HepG2 (cell line): ENCODE data around the gene CNTROB. TPM values are rescaled to one million over a fixed set of nuclear protein-coding genes. Genes with fewer than 3 reads are reported as not detected.

ENCODE experiments used
- ASH2L ChIP-seq: fragments of 300-600, 200-600 bp; sonication (generic); IDR thresholded peaks from 2 replicates; pipeline ENCODE4 v1.7.0; 2017; ENCODE audit warnings: low read depth, mild to moderate bottlenecking, moderate library complexity, mixed read lengths, low read length; ENCODE audit not compliant: insufficient read length
- FLYWCH1 ChIP-seq: sonication (generic); formaldehyde crosslinking; IDR thresholded peaks from 2 replicates; pipeline ENCODE4 v1.8.1; 2023; ENCODE audit warnings: mild to moderate bottlenecking, missing genetic modification reagents
- GATAD2A ChIP-seq: IDR thresholded peaks from 2 replicates; pipeline ENCODE4 v1.6.1; 2016
- KAT8 ChIP-seq: IDR thresholded peaks from 2 replicates; pipeline ENCODE4 v1.6.1; 2016; ENCODE audit warnings: missing genetic modification reagents, missing compliant biosample characterization
- ZNF232 ChIP-seq: sonication (generic); formaldehyde crosslinking; IDR thresholded peaks from 2 replicates; pipeline ENCODE4 v1.4.0; 2020; ENCODE audit warnings: missing genetic modification reagents, borderline replicate concordance
- ZNF263 ChIP-seq: sonication (generic); formaldehyde crosslinking; IDR thresholded peaks from 2 replicates; pipeline ENCODE4 v1.4.0; 2020; ENCODE audit warnings: missing genetic modification reagents
- ZSCAN9 ChIP-seq: IDR thresholded peaks from 2 replicates; pipeline ENCODE4 v1.6.1; 2016; ENCODE audit warnings: borderline replicate concordance
- polyA plus RNA-seq, 8 experiments: library from polyadenylated mRNA; depleted of rRNA in 3 of 8; stranded (reverse) in 7 of 8; unstranded in 1 of 8; fragments of >200 nt; fragmentation: Illumina TruSeq in 4 of 8; extraction: Trizol in 4 of 8; gene quantifications; 2 replicates each; pipeline versions ENCODE4 v1.2.1 to v1.2.3, GENCODE V29; 2011 to 2016; ENCODE audit warnings: low read depth in 4 of 8, missing spikeins in 1 of 8, mixed read lengths in 1 of 8; ENCODE audit not compliant: insufficient read depth in 1 of 8
- total RNA-seq, 5 experiments: library from RNA; depleted of rRNA; stranded (reverse); fragments of >200 nt; fragmentation: Illumina TruSeq; extraction: Trizol; gene quantifications; 2 replicates each; pipeline ENCODE4 v1.2.3, GENCODE V29; 2016; ENCODE audit warnings: low read depth in 1 of 5
- TF ChIP-seq, protein P1 (sequence below): fragments of 450-650 bp; IDR thresholded peaks from 2 replicates; pipeline ENCODE4 v1.6.1; 2017
- TF ChIP-seq, protein P2 (sequence below): sonication (generic); formaldehyde crosslinking; IDR thresholded peaks from 2 replicates; pipeline ENCODE4 v1.4.0; 2020; ENCODE audit warnings: mild to moderate bottlenecking, missing genetic modification reagents, borderline replicate concordance
- TF ChIP-seq, protein P3 (sequence below): sonication (generic); formaldehyde crosslinking; IDR thresholded peaks from 2 replicates; pipeline ENCODE4 v1.5.0; 2020; ENCODE audit warnings: mild to moderate bottlenecking, missing genetic modification reagents, borderline replicate concordance
- TF ChIP-seq, protein P4 (sequence below): sonication (generic); formaldehyde crosslinking; IDR thresholded peaks from 2 replicates; pipeline ENCODE4 v1.4.0; 2020; ENCODE audit warnings: mild to moderate bottlenecking, missing genetic modification reagents
- TF ChIP-seq, protein P5 (sequence below): sonication (generic); formaldehyde crosslinking; IDR thresholded peaks from 2 replicates; pipeline ENCODE4 v1.4.0; 2020; ENCODE audit warnings: missing genetic modification reagents, borderline replicate concordance
- TF ChIP-seq, protein P6 (sequence below): sonication (generic); formaldehyde crosslinking; IDR thresholded peaks from 2 replicates; pipeline ENCODE4 v1.5.1; 2020; ENCODE audit warnings: missing genetic modification reagents, mild to moderate bottlenecking, borderline replicate concordance

The CNTROB gene
- total and polyA plus RNA-seq, 2 of the 13 experiments (the other 11 are each of a cell fraction or from before 2014, with no cell fraction given), result 21.2 to 24.1 TPM

DNA sequence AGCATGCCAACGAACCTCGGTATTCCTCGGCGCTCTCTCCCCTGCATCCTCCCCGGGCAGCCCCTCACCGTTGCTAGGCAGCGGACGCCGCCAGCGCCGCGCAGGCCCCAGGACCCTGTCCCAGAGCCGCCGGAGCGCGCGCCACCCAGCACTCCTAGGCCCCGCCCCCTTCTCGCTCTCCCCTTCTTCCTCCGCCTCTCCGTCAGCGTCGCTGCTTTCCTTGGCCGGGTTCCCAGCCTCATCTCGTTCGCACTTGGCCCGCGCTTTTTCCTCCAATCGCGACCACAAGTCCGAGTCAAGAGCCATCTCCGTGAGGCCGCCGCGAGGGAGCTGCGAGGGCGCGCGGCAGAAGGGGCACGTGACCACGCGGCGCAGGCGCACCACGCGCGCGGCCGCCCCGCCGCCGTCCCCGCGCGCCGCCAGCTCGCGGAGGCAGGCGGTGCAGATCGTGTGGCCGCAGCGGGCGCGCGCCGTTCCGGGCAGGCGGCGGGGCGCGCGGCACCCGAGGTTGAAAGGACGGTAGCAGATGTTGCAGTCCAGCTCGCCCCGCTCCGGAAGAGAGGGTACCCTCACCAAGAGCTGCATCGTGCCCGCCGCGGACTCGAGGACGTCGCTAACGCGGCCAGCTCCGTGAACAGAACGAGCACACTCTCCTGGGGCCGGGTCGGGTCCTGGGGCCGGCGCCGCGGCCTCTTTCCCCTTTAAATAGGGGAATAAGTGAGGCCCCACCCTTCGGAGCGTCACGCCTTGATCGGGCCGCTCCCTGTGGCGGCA is 16.2 kb upstream of the CNTROB start, which contains the start of gene RNF227 (continued):
- TF ChIP-seq ZSCAN9 (CRISPR knock-in tag), result no peak
- no peak for TF ChIP-seq GATAD2A
- TF ChIP-seq, protein P1, sequence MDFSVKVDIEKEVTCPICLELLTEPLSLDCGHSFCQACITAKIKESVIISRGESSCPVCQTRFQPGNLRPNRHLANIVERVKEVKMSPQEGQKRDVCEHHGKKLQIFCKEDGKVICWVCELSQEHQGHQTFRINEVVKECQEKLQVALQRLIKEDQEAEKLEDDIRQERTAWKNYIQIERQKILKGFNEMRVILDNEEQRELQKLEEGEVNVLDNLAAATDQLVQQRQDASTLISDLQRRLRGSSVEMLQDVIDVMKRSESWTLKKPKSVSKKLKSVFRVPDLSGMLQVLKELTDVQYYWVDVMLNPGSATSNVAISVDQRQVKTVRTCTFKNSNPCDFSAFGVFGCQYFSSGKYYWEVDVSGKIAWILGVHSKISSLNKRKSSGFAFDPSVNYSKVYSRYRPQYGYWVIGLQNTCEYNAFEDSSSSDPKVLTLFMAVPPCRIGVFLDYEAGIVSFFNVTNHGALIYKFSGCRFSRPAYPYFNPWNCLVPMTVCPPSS, result no peak
- TF ChIP-seq FLYWCH1, result 0 out of 2 replicates have a peak, but pooled peaks have one; percentile 21
- peak; percentile 59 for TF ChIP-seq KAT8 (CRISPR knock-in tag)
- TF ChIP-seq, protein P2, sequence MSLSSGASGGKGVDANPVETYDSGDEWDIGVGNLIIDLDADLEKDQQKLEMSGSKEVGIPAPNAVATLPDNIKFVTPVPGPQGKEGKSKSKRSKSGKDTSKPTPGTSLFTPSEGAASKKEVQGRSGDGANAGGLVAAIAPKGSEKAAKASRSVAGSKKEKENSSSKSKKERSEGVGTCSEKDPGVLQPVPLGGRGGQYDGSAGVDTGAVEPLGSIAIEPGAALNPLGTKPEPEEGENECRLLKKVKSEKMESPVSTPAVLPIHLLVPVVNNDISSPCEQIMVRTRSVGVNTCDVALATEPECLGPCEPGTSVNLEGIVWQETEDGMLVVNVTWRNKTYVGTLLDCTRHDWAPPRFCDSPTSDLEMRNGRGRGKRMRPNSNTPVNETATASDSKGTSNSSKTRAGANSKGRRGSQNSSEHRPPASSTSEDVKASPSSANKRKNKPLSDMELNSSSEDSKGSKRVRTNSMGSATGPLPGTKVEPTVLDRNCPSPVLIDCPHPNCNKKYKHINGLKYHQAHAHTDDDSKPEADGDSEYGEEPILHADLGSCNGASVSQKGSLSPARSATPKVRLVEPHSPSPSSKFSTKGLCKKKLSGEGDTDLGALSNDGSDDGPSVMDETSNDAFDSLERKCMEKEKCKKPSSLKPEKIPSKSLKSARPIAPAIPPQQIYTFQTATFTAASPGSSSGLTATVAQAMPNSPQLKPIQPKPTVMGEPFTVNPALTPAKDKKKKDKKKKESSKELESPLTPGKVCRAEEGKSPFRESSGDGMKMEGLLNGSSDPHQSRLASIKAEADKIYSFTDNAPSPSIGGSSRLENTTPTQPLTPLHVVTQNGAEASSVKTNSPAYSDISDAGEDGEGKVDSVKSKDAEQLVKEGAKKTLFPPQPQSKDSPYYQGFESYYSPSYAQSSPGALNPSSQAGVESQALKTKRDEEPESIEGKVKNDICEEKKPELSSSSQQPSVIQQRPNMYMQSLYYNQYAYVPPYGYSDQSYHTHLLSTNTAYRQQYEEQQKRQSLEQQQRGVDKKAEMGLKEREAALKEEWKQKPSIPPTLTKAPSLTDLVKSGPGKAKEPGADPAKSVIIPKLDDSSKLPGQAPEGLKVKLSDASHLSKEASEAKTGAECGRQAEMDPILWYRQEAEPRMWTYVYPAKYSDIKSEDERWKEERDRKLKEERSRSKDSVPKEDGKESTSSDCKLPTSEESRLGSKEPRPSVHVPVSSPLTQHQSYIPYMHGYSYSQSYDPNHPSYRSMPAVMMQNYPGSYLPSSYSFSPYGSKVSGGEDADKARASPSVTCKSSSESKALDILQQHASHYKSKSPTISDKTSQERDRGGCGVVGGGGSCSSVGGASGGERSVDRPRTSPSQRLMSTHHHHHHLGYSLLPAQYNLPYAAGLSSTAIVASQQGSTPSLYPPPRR, result no peak; the same call in 1 of the 2 replicates
- TF ChIP-seq, protein P3, sequence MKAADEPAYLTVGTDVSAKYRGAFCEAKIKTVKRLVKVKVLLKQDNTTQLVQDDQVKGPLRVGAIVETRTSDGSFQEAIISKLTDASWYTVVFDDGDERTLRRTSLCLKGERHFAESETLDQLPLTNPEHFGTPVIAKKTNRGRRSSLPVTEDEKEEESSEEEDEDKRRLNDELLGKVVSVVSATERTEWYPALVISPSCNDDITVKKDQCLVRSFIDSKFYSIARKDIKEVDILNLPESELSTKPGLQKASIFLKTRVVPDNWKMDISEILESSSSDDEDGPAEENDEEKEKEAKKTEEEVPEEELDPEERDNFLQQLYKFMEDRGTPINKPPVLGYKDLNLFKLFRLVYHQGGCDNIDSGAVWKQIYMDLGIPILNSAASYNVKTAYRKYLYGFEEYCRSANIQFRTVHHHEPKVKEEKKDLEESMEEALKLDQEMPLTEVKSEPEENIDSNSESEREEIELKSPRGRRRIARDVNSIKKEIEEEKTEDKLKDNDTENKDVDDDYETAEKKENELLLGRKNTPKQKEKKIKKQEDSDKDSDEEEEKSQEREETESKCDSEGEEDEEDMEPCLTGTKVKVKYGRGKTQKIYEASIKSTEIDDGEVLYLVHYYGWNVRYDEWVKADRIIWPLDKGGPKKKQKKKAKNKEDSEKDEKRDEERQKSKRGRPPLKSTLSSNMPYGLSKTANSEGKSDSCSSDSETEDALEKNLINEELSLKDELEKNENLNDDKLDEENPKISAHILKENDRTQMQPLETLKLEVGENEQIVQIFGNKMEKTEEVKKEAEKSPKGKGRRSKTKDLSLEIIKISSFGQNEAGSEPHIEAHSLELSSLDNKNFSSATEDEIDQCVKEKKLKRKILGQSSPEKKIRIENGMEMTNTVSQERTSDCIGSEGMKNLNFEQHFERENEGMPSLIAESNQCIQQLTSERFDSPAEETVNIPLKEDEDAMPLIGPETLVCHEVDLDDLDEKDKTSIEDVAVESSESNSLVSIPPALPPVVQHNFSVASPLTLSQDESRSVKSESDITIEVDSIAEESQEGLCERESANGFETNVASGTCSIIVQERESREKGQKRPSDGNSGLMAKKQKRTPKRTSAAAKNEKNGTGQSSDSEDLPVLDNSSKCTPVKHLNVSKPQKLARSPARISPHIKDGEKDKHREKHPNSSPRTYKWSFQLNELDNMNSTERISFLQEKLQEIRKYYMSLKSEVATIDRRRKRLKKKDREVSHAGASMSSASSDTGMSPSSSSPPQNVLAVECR (CRISPR knock-in tag), result peak; percentile 58; the same call in 1 of the 2 replicates
- TF ChIP-seq, protein P4, sequence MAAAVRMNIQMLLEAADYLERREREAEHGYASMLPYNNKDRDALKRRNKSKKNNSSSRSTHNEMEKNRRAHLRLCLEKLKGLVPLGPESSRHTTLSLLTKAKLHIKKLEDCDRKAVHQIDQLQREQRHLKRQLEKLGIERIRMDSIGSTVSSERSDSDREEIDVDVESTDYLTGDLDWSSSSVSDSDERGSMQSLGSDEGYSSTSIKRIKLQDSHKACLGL (CRISPR knock-in tag), result peak; percentile 90; the same call in 1 of the 2 replicates
- TF ChIP-seq, protein P5, sequence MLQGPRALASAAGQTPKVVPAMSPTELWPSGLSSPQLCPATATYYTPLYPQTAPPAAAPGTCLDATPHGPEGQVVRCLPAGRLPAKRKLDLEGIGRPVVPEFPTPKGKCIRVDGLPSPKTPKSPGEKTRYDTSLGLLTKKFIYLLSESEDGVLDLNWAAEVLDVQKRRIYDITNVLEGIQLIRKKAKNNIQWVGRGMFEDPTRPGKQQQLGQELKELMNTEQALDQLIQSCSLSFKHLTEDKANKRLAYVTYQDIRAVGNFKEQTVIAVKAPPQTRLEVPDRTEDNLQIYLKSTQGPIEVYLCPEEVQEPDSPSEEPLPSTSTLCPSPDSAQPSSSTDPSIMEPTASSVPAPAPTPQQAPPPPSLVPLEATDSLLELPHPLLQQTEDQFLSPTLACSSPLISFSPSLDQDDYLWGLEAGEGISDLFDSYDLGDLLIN (CRISPR knock-in tag), result peak; percentile 52; the same call in 1 of the 2 replicates
- TF ChIP-seq ZNF263 (CRISPR knock-in tag), result peak; percentile 64; the same call in 1 of the 2 replicates
- TF ChIP-seq, protein P6, sequence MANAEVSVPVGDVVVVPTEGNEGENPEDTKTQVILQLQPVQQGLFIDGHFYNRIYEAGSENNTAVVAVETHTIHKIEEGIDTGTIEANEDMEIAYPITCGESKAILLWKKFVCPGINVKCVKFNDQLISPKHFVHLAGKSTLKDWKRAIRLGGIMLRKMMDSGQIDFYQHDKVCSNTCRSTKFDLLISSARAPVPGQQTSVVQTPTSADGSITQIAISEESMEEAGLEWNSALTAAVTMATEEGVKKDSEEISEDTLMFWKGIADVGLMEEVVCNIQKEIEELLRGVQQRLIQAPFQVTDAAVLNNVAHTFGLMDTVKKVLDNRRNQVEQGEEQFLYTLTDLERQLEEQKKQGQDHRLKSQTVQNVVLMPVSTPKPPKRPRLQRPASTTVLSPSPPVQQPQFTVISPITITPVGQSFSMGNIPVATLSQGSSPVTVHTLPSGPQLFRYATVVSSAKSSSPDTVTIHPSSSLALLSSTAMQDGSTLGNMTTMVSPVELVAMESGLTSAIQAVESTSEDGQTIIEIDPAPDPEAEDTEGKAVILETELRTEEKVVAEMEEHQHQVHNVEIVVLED (CRISPR knock-in tag), result peak; percentile 51; the same call in 1 of the 2 replicates
- TF ChIP-seq ASH2L, result no peak
- TF ChIP-seq ZNF232, result peak; percentile 85
